ENCODE data around the gene TRAF6.

The TRAF6 gene

GRCh38 chr11:36493332-36493731, 16.7 kb downstream of the TRAF6 start:
- no peak for TF ChIP-seq SPI1 (IDR thresholded peaks at IDR 0.05; ENCODE audit: borderline replicate concordance, low read depth)
- no peaks in the 10 kb centered on the region for H3K27me3 ChIP-seq (ENCODE audit: insufficient read depth, poor library complexity, severe bottlenecking)
- no peak for DNase-seq (ENCODE audit: low read depth in 1 of 2, low spot score in 1 of 2)

GRCh38 chr11:36492724-36493304, 17.3 kb downstream of the TRAF6 start:
- H3K4me3 ChIP-seq (replicated peaks; ENCODE audit: insufficient read depth, low read length) = no peak overlapping the region
- H3K27ac ChIP-seq (replicated peaks) = no peak overlapping the region
- peak; percentile 38 to 50 for DNase-seq (ENCODE audit: low read depth in 1 of 2, low spot score in 1 of 2)
- no peak for TF ChIP-seq REST (IDR thresholded peaks at IDR 0.05; ENCODE audit: insufficient replicate concordance, low read depth)
- TF ChIP-seq CTCF (IDR thresholded peaks at IDR 0.05; ENCODE audit: insufficient read depth, low read length) = peak; percentile 23
- H3K27me3 ChIP-seq (ENCODE audit: insufficient read depth, poor library complexity, severe bottlenecking) = no peaks in the 10 kb centered on the region

More at GRCh38 chr11:36493332-36493731, 16.7 kb downstream of the TRAF6 start:
- H3K4me3 ChIP-seq (replicated peaks; ENCODE audit: insufficient read depth, low read length) = no peak overlapping the region
- no peak overlapping the region for H3K27ac ChIP-seq (replicated peaks)

- Histone ChIP-seq H3K27ac (replicated peaks) (no peak overlapping the region), H3K4me3 (replicated peaks; ENCODE audit: insufficient read depth, low read length) (no peak overlapping the region), H3K27me3 (ENCODE audit: insufficient read depth, poor library complexity, severe bottlenecking) (no peaks in the 10 kb centered on the region)
- no peak for TF ChIP-seq REST (IDR thresholded peaks at IDR 0.05; ENCODE audit: insufficient replicate concordance, low read depth)
- no peak for DNase-seq (ENCODE audit: low read depth in 1 of 2, low spot score in 1 of 2)
These were observed 19.9 kb downstream of the TRAF6 start for GRCh38 chr11:36490026-36490806.

GRCh38 chr11:36488096-36488495, 22.0 kb downstream of the TRAF6 start:
- DNase-seq (ENCODE audit: low read depth in 1 of 2, low spot score in 1 of 2) = no peak
- Histone ChIP-seq H3K27me3 (ENCODE audit: insufficient read depth, poor library complexity, severe bottlenecking) (no peaks in the 10 kb centered on the region), H3K4me3 (replicated peaks; ENCODE audit: insufficient read depth, low read length) (no peak overlapping the region), H3K27ac (replicated peaks) (no peak overlapping the region)
- TF ChIP-seq REST (IDR thresholded peaks at IDR 0.05; ENCODE audit: insufficient replicate concordance, low read depth) (no peak), CTCF (IDR thresholded peaks at IDR 0.05; ENCODE audit: insufficient read depth, low read length) (no peak), SPI1 (IDR thresholded peaks at IDR 0.05; ENCODE audit: borderline replicate concordance, low read depth) (no peak), POLR2AphosphoS5 (IDR thresholded peaks at IDR 0.05; ENCODE audit: low read depth) (no peak), GABPA (IDR thresholded peaks at IDR 0.05; ENCODE audit: low read depth) (no peak)
